Posterior vena cava (tissue), 2 donors: ENCODE measurements around the gene S100P. TPM values are rescaled to one million over a fixed set of nuclear protein-coding genes. Genes with fewer than 3 reads are reported as not detected.
"Not testable (repeated sequence)": the region's sequence is repeated elsewhere in the genome, so short reads cannot be mapped to it uniquely, and the experiment has no call there.

Source experiments
- DNase-seq: peaks from one replicate; pipeline ENCODE4 v3.0.0-alpha.2; 2020; ENCODE audit warnings: low spot score
- intact Hi-C, 2 donors: fragments of 100-400 bp; cut with DNase I; formaldehyde crosslinking; loops; one replicate each; pipeline versions ENCODE4 v1.14.1 to v1.14.2; 2022 to 2023
- total RNA-seq, 2 donors: library from RNA; stranded (reverse); fragmentation: NEBNext Ultra II Directional; extraction: Animal tissue kit (Norgen Biotek cat#: 25700); gene quantifications; one replicate each; pipeline ENCODE4 v1.2.1, GENCODE V29; 2021
- donor health status: DM: yes; HTN: yes; CAD: no.
- donor health status: DM: yes; HTN: yes; CAD: no.

Gene S100P
- total RNA-seq, 2 donors from 2014 or later = 3.5 to 7.8 TPM

DNA sequence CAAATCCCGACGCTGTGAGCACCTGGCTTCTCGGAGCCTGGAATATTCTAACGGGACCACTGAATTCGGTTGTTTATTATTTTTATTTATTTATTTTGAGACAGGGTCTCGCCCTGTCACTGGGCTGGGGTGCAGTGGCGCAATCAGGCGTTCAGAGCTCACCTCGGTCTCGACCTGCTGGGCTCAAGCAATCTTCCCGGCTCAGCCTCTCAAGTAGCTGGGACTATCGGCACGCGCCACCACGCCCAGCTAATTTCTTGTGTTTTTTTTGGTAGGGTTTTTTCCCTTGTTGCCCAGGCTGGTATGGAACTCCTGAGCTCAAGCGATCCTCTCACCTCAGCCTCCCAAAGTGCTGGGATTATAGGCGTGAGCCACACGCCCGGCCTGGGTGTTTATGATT is 21.5 kb upstream of the S100P start:
- intact Hi-C loops = no loop called here
- DNase-seq = no peak

DNA sequence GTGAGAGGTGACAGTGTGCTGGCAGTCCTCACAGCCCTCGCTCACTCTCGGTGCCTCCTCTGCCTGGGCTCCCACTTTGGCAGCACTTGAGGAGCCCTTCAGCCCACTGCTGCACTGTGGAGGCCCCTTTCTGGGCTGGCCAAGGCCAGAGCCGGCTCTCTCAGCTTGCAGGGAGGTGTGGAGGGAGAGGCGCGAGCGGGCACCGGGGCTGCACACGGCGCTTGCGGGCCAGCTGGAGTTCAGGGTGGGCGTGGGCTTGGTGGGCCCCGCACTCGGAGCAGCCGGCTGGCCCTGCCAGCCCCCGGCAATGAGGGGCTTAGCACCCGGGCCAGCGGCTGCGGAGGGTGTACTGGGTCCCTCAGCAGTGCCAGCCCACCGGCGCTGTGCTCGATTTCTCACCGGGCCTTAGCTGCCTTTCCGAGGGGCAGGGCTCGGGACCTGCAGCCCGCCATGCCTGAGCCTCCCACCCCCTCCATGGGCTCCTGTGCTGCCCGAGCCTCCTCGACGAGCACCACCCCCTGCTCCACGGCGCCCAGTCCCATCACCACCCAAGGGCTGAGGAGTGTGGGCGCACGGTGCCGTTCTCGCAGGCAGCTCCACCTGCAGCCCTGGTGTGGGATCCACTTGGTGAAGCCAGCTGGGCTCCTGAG is 21.0 kb upstream of the S100P start:
- intact Hi-C loops, DNase-seq: not testable (repeated sequence)

- intact Hi-C loops = not testable (repeated sequence)
Observed at GRCh38 chr4:6673191-6673659, 20.5 kb upstream of the S100P start.

GRCh38 chr4:6673660-6674499 is 19.8 kb upstream of the S100P start:
- DNase-seq = peak; percentile 99
- intact Hi-C loops = no loop called here

More at GRCh38 chr4:6673191-6673659, 20.5 kb upstream of the S100P start:
- not testable (repeated sequence) for DNase-seq

DNA sequence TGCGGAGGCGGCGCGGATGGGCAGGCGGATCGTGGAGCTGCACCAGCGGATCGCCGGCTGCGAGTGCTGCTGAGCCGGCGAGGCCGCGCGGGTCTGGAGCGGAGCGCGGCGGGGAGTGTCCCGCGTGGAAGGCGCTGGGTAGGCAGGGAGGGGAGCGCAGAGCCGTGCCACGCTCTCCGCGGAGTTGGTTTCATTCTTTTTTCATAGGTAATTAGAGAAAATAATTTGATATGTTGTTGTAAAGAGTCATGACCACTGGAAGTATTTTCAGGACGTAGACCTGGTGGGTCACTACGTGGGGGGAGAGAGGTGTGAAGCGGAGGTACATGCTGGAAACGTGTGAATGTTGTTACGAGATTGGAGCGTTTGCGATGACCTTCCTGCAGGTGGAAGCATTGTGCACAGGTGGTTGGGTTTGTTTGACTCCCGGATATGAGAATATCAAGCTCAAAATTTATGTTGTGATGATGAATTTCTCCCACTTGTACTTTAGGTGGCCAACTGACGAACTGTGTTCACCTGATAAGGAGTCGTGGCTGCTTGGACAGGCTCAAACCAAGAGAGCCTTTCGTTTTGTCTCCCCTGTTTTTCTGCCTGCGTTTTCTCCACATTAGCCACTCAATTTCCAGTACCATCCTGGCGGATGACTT is 19.1 kb upstream of the S100P start:
- DNase-seq = no peak
- intact Hi-C loops = no loop called here

GRCh38 chr4:6676722-6677558 is 16.7 kb upstream of the S100P start:
- DNase-seq = no peak
- intact Hi-C loops = no loop called here

- no peak for DNase-seq
- intact Hi-C loops = no loop called here
Observed at GRCh38 chr4:6680372-6681034, 13.2 kb upstream of the S100P start.

- DNase-seq = no peak
- intact Hi-C loops = no loop called here
Observed at GRCh38 chr4:6681191-6681590, 12.5 kb upstream of the S100P start.

- intact Hi-C loops = no loop called here
- DNase-seq = no peak
Observed at GRCh38 chr4:6682862-6683590, 10.7 kb upstream of the S100P start.

DNA sequence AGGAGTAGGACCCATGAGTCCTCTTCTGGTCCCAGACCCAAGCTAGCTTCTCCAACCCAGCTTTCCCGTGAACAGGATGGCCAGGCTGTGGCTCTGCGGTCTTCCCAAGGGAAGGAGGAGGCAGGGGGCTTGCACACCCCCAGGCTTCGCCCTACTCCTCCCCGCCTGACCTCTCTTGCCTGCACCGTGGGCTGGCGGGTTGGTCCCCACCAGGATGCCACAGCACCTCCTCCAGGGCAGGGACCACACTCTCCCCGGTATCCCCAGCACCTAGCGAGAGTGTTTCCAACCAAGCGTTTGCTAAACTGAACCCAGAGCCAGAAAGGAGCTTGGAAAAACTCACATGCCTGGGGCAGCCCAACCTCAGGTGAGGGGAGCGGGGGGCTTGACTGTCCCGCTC is 9.0 kb upstream of the S100P start:
- intact Hi-C loops = no loop called here
- no peak for DNase-seq

GRCh38 chr4:6686104-6686787 is 7.4 kb upstream of the S100P start:
- intact Hi-C loops = no loop called here

DNA sequence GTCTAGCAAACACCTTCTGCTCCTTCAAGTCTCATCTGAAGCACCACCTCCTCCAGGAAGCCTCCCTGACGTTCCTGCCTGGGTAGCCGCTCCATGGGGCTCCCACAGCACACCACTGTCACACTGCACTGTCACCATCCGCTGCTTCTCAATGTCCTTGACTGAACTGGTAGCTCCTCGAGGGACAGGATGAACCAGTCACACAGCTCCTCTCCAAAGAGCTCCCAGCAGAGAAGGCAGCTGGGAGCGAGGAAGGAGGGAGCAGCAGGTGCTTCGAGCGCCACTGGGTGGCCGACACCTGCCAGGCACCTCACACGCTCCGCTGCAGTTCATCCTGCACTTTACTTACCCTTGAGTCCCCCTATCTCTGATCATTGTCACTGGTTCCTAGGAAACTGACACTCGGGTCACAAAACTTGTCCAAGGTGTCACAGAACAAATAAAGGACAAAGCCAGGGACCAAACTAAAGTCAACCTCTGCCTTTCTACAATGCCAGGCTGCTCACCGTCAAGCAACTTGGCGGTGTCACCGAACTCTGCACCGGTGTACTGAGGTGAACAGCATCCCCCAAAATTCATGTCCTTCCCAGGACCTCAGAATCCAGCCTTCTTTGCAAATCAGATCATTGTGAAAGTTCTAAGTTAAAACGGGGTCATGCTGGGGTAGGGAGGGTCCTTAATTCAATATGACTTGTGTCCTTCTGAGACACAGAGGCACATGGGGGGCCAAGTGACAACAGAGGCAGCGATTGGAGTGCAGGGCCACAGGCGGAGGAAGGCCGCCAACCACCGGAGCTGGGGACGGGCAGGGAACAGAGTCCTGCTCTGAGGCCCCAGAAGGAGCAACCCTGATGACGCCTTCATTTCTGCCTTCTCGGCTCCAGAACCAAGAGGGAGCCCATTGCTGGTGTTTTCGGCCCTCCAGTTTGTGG is 5.5 kb upstream of the S100P start:
- DNase-seq = no peak
- intact Hi-C loops = no loop called here

More at GRCh38 chr4:6686104-6686787, 7.4 kb upstream of the S100P start:
- no peak for DNase-seq

DNA sequence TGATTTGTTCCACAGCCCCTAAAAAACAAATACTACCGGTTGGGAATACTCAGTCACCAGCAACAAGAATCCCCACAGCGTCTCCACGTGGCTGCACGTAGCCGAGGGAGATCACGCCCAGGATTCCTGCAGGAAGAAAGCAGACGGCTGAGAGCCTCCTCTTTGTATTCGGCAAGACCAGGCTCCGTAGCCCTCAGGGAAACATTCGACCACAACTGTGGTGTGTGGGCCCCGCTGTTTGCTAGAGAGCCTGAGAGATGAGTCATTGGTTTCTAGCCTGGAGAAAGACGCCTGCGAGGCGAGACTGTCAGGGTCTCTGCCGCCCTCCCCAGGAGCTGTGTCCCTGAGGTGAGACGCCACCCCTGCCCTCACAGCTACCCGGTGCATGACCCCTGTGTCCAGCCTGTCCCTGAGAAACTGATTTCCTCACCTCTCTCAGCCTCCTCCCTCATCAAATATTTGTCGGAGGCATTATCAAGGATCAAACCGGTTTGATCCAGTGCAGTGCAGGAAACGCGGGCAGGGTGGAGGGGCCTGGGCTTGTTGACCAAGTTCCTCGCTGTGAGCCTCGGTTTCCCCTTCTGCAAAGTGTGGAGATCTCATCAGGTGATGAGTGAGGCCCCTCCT is 4.7 kb upstream of the S100P start:
- no peak for DNase-seq
- intact Hi-C loops = no loop called here

DNA sequence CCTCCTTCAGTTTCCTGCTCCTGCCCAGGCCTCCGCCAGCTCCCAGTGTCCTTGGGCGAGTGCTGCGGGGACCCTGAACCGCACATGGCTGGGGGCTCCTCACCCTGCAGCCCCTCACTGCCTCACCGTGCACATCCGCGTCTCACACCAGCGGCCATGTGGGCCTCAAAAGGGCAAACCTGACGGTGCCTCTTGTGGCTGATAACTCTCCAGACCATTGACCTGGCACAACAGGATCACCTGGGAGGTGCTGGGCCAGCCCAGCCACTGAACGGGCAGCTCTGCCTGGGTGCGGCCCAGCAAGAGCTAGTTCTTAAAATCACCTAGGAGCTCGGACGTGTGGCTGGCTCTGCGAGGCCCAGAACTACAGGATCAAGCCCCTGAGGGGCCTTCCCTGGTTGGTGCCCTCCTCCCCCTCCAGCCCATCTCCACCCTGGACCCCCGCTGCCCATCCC is 4.1 kb upstream of the S100P start:
- intact Hi-C loops = no loop called here
- no peak for DNase-seq

GRCh38 chr4:6692379-6692778 is 1.3 kb upstream of the S100P start:
- intact Hi-C loops = no loop called here
- no peak for DNase-seq

DNA sequence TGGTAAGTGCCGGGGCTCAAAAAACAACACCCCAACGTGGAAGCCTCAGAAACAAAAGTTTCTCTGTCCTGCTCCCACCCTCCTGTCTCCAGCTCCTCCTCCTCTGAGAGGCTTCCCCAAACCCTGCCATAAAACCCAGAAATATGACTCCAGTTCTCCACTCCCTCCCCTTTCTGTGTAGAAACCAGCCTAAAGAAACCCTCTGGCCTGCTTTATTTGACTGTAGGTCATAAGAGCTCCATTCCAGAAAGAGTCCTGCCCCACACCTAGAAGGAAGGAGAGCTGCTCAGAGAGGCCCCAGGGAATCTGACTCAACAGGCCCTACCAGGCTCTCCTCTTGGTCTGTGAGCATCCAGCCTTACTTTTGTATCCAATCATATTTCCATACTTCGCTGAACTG is 872 bp upstream of the S100P start:
- intact Hi-C loops = no loop called here
- no peak for DNase-seq
